Rectal smooth muscle tissue (tissue), 1 donor: ENCODE data around the gene TAS1R1.

Experiments
- H3K27ac ChIP-seq: one replicate; pipeline ENCODE4 v1.7.0; 2013; ENCODE audit warnings: low read depth, low read length, inconsistent platforms
- H3K27me3 ChIP-seq: one replicate; pipeline ENCODE4 v1.7.0; 2013; ENCODE audit warnings: low read length; ENCODE audit not compliant: control insufficient read depth, insufficient read depth
- H3K36me3 ChIP-seq: one replicate; pipeline ENCODE4 v1.7.0; 2013; ENCODE audit warnings: low read length; ENCODE audit not compliant: control insufficient read depth, insufficient read depth
- H3K4me1 ChIP-seq: one replicate; pipeline ENCODE4 v1.7.0; 2013; ENCODE audit warnings: low read length; ENCODE audit not compliant: control insufficient read depth, insufficient read depth
- H3K4me3 ChIP-seq: one replicate; pipeline ENCODE4 v1.7.0; 2013; ENCODE audit warnings: low read length
- H3K9ac ChIP-seq: one replicate; pipeline ENCODE4 v1.7.0; 2013; ENCODE audit warnings: low read length

TAS1R1 gene

GRCh38 chr1:6588893-6589520 is 33.9 kb downstream of the TAS1R1 start:
- Histone ChIP-seq H3K27ac (no peak overlapping the region), H3K4me1 (peaks cover 9% of the 10 kb centered on the region), H3K36me3 (peaks cover 37% of the 10 kb centered on the region), H3K27me3 (no peaks in the 10 kb centered on the region), H3K4me3 (no peak overlapping the region), H3K9ac (no peak overlapping the region)

GRCh38 chr1:6590046-6590445 is 34.9 kb downstream of the TAS1R1 start:
- peaks cover 9% of the 10 kb centered on the region for H3K4me1 ChIP-seq
- no peak overlapping the region for H3K9ac ChIP-seq
- no peak overlapping the region for H3K4me3 ChIP-seq
- no peak overlapping the region for H3K27ac ChIP-seq
- peaks cover 41% of the 10 kb centered on the region for H3K36me3 ChIP-seq
- H3K27me3 ChIP-seq: no peaks in the 10 kb centered on the region

GRCh38 chr1:6591222-6591621 is 36.1 kb downstream of the TAS1R1 start:
- Histone ChIP-seq H3K27ac (no peak overlapping the region), H3K4me1 (peaks cover 11% of the 10 kb centered on the region), H3K9ac (no peak overlapping the region), H3K4me3 (no peak overlapping the region), H3K36me3 (peaks cover 52% of the 10 kb centered on the region), H3K27me3 (no peaks in the 10 kb centered on the region)

GRCh38 chr1:6591644-6592043 is 36.5 kb downstream of the TAS1R1 start:
- H3K27me3 ChIP-seq: no peaks in the 10 kb centered on the region
- peaks cover 15% of the 10 kb centered on the region for H3K4me1 ChIP-seq
- peaks cover 53% of the 10 kb centered on the region for H3K36me3 ChIP-seq
- H3K9ac ChIP-seq: no peak overlapping the region
- H3K27ac ChIP-seq: no peak overlapping the region
- no peak overlapping the region for H3K4me3 ChIP-seq

GRCh38 chr1:6592441-6592840 is 37.3 kb downstream of the TAS1R1 start:
- Histone ChIP-seq H3K27ac (no peak overlapping the region), H3K9ac (no peak overlapping the region), H3K4me1 (peaks cover 17% of the 10 kb centered on the region), H3K36me3 (peaks cover 51% of the 10 kb centered on the region), H3K27me3 (no peaks in the 10 kb centered on the region), H3K4me3 (no peak overlapping the region)

- H3K27ac ChIP-seq: no peak overlapping the region
- peaks cover 18% of the 10 kb centered on the region for H3K4me1 ChIP-seq
- H3K4me3 ChIP-seq: no peak overlapping the region
- no peaks in the 10 kb centered on the region for H3K27me3 ChIP-seq
- no peak overlapping the region for H3K9ac ChIP-seq
- peaks cover 51% of the 10 kb centered on the region for H3K36me3 ChIP-seq
These were observed 37.9 kb downstream of the TAS1R1 start for GRCh38 chr1:6592865-6593593.

GRCh38 chr1:6593810-6594209 is 38.7 kb downstream of the TAS1R1 start:
- no peak overlapping the region for H3K27ac ChIP-seq
- peaks cover 47% of the 10 kb centered on the region for H3K36me3 ChIP-seq
- peaks cover 18% of the 10 kb centered on the region for H3K4me1 ChIP-seq
- H3K9ac ChIP-seq: no peak overlapping the region
- no peak overlapping the region for H3K4me3 ChIP-seq
- H3K27me3 ChIP-seq: no peaks in the 10 kb centered on the region

- no peaks in the 10 kb centered on the region for H3K27me3 ChIP-seq
- H3K27ac ChIP-seq: no peak overlapping the region
- peaks cover 28% of the 10 kb centered on the region for H3K4me1 ChIP-seq
- no peak overlapping the region for H3K9ac ChIP-seq
- H3K36me3 ChIP-seq: peaks cover 49% of the 10 kb centered on the region
- no peak overlapping the region for H3K4me3 ChIP-seq
These were observed 40.1 kb downstream of the TAS1R1 start for GRCh38 chr1:6594977-6595740.

- Histone ChIP-seq H3K4me1 (peaks cover 28% of the 10 kb centered on the region), H3K4me3 (no peak overlapping the region), H3K9ac (no peak overlapping the region), H3K27ac (no peak overlapping the region), H3K36me3 (peaks cover 49% of the 10 kb centered on the region), H3K27me3 (no peaks in the 10 kb centered on the region)
These were observed 41.2 kb downstream of the TAS1R1 start for GRCh38 chr1:6596351-6596750.

- Histone ChIP-seq H3K4me1 (peaks cover 28% of the 10 kb centered on the region), H3K4me3 (no peak overlapping the region), H3K36me3 (peaks cover 48% of the 10 kb centered on the region), H3K9ac (no peak overlapping the region), H3K27ac (no peak overlapping the region), H3K27me3 (no peaks in the 10 kb centered on the region)
These were observed 42.0 kb downstream of the TAS1R1 start for GRCh38 chr1:6596886-6597776.

- H3K9ac ChIP-seq: no peak overlapping the region
- no peaks in the 10 kb centered on the region for H3K27me3 ChIP-seq
- peaks cover 43% of the 10 kb centered on the region for H3K36me3 ChIP-seq
- H3K4me1 ChIP-seq: peaks cover 28% of the 10 kb centered on the region
- H3K27ac ChIP-seq: no peak overlapping the region
- H3K4me3 ChIP-seq: no peak overlapping the region
These were observed 42.6 kb downstream of the TAS1R1 start for GRCh38 chr1:6597777-6598131.
